ENCODE data around the gene STX11. TPM values are rescaled to one million over a fixed set of nuclear protein-coding genes. Genes with fewer than 3 reads are reported as not detected.
"Not testable (repeated sequence)": the region's sequence is repeated elsewhere in the genome, so short reads cannot be mapped to it uniquely, and the experiment has no call there.

STX11 gene
- total RNA-seq, 3 donors from 2014 or later = 20.0 to 46.4 (median 22.8) TPM

GRCh38 chr6:144177726-144178125 is 27.4 kb downstream of the STX11 start:
- Histone ChIP-seq H3K36me3 (no peaks in the 10 kb centered on the region), H3K9me3 (no peaks in the 10 kb centered on the region), H3K4me1 (no peaks in the 10 kb centered on the region), H3K27me3 (no peaks in the 10 kb centered on the region), H3K27ac (no peak overlapping the region), H3K4me3 (no peak overlapping the region)
- intact Hi-C loops (cut with DNase I; ENCODE audit: low total_unique reads) = no loop called here
- TF ChIP-seq POLR2A (IDR thresholded peaks at IDR 0.05) = no peak
- TF ChIP-seq CTCF (IDR thresholded peaks at IDR 0.05) = no peak
- TF ChIP-seq POLR2AphosphoS5 (IDR thresholded peaks at IDR 0.05) = no peak
- no peak for DNase-seq (ENCODE audit: low spot score in 2 of 2)

GRCh38 chr6:144178323-144178722 is 28.0 kb downstream of the STX11 start:
- H3K4me1 ChIP-seq = no peaks in the 10 kb centered on the region
- no peak overlapping the region for H3K4me3 ChIP-seq
- DNase-seq (ENCODE audit: low spot score in 2 of 2) = no peak
- no peak overlapping the region for H3K27ac ChIP-seq
- intact Hi-C loops (cut with DNase I; ENCODE audit: low total_unique reads) = no loop called here
- TF ChIP-seq CTCF (IDR thresholded peaks at IDR 0.05) (no peak), POLR2AphosphoS5 (IDR thresholded peaks at IDR 0.05) (no peak), POLR2A (IDR thresholded peaks at IDR 0.05) (no peak)
- no peaks in the 10 kb centered on the region for H3K9me3 ChIP-seq
- H3K27me3 ChIP-seq = no peaks in the 10 kb centered on the region
- no peaks in the 10 kb centered on the region for H3K36me3 ChIP-seq

GRCh38 chr6:144179237-144179636 is 28.9 kb downstream of the STX11 start:
- Histone ChIP-seq H3K4me3 (no peak overlapping the region), H3K27ac (no peak overlapping the region), H3K4me1 (no peaks in the 10 kb centered on the region), H3K36me3 (no peaks in the 10 kb centered on the region), H3K9me3 (no peaks in the 10 kb centered on the region), H3K27me3 (no peaks in the 10 kb centered on the region)
- no peak for TF ChIP-seq POLR2A (IDR thresholded peaks at IDR 0.05)
- TF ChIP-seq CTCF (IDR thresholded peaks at IDR 0.05) = no peak
- no peak for TF ChIP-seq POLR2AphosphoS5 (IDR thresholded peaks at IDR 0.05)
- no peak for DNase-seq (ENCODE audit: low spot score in 2 of 2)
- intact Hi-C loops (cut with DNase I; ENCODE audit: low total_unique reads) = no loop called here

GRCh38 chr6:144179828-144180227 is 29.5 kb downstream of the STX11 start:
- Histone ChIP-seq H3K27ac (no peak overlapping the region), H3K4me1 (no peaks in the 10 kb centered on the region), H3K4me3 (no peak overlapping the region), H3K27me3 (no peaks in the 10 kb centered on the region), H3K9me3 (no peaks in the 10 kb centered on the region), H3K36me3 (no peaks in the 10 kb centered on the region)
- no peak for DNase-seq (ENCODE audit: low spot score in 2 of 2)
- intact Hi-C loops (cut with DNase I; ENCODE audit: low total_unique reads) = no loop called here
- no peak for TF ChIP-seq POLR2AphosphoS5 (IDR thresholded peaks at IDR 0.05)

- H3K36me3 ChIP-seq; H3K4me1 ChIP-seq; H3K4me3 ChIP-seq; DNase-seq (ENCODE audit: low spot score in 2 of 2); H3K27me3 ChIP-seq; H3K9me3 ChIP-seq; H3K27ac ChIP-seq; intact Hi-C loops (cut with DNase I; ENCODE audit: low total_unique reads): not testable (repeated sequence)
Measured at GRCh38 chr6:144180354-144180753, 30.0 kb downstream of the STX11 start.

- Histone ChIP-seq H3K4me1 (no peaks in the 10 kb centered on the region), H3K27ac (no peak overlapping the region), H3K36me3 (no peaks in the 10 kb centered on the region), H3K4me3 (no peak overlapping the region), H3K9me3 (no peaks in the 10 kb centered on the region), H3K27me3 (no peaks in the 10 kb centered on the region)
- no peak for TF ChIP-seq CTCF (IDR thresholded peaks at IDR 0.05)
- no peak for TF ChIP-seq POLR2A (IDR thresholded peaks at IDR 0.05)
- TF ChIP-seq POLR2AphosphoS5 (IDR thresholded peaks at IDR 0.05) = no peak
- intact Hi-C loops (cut with DNase I; ENCODE audit: low total_unique reads) = no loop called here
- DNase-seq (ENCODE audit: low spot score in 2 of 2) = no peak
Measured at GRCh38 chr6:144181639-144182038, 31.3 kb downstream of the STX11 start.

- H3K4me1 ChIP-seq; H3K4me3 ChIP-seq; DNase-seq (ENCODE audit: low spot score in 2 of 2); H3K36me3 ChIP-seq; H3K9me3 ChIP-seq; intact Hi-C loops (cut with DNase I; ENCODE audit: low total_unique reads); H3K27ac ChIP-seq; H3K27me3 ChIP-seq: not testable (repeated sequence)
Measured at GRCh38 chr6:144184186-144184585, 33.9 kb downstream of the STX11 start.

All from breast epithelium (tissue), 4 donors.